ENCODE data around the gene HNRNPD.

- TF ChIP-seq, protein P1, sequence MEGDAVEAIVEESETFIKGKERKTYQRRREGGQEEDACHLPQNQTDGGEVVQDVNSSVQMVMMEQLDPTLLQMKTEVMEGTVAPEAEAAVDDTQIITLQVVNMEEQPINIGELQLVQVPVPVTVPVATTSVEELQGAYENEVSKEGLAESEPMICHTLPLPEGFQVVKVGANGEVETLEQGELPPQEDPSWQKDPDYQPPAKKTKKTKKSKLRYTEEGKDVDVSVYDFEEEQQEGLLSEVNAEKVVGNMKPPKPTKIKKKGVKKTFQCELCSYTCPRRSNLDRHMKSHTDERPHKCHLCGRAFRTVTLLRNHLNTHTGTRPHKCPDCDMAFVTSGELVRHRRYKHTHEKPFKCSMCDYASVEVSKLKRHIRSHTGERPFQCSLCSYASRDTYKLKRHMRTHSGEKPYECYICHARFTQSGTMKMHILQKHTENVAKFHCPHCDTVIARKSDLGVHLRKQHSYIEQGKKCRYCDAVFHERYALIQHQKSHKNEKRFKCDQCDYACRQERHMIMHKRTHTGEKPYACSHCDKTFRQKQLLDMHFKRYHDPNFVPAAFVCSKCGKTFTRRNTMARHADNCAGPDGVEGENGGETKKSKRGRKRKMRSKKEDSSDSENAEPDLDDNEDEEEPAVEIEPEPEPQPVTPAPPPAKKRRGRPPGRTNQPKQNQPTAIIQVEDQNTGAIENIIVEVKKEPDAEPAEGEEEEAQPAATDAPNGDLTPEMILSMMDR (IDR thresholded peaks at IDR 0.05; ENCODE audit: low read depth, low read length) = no peak
- peak; percentile 55 for TF ChIP-seq POLR2A (IDR thresholded peaks at IDR 0.05; ENCODE audit: extremely low read depth, insufficient read length)
Observed at GRCh38 chr4:82373816-82374625, at the start of gene HNRNPD.
